Uterus (tissue), 4 donors: ENCODE data around the gene ZYG11B. TPM values are rescaled to one million over a fixed set of nuclear protein-coding genes. Genes with fewer than 3 reads are reported as not detected.
"Not testable (repeated sequence)": the region's sequence is repeated elsewhere in the genome, so short reads cannot be mapped to it uniquely, and the experiment has no call there.

Experiments used
- DNase-seq, 2 donors: peaks; one replicate each; pipeline ENCODE4 v3.0.0-alpha.2; 2019 to 2020
- H3K27ac ChIP-seq, 2 donors: fragments of 200-600 bp; sonication (generic); 1 replicate in 1 of 2; 2 replicates in 1 of 2; pipeline ENCODE4 v1.5.1; 2016 to 2018
- H3K27me3 ChIP-seq, 2 donors: fragments of 200-600 bp; sonication (generic); one replicate each; pipeline ENCODE4 v1.5.1; 2018 to 2019; ENCODE audit warnings: control low read depth in 1 of 2
- H3K36me3 ChIP-seq, 2 donors: fragments of 200-600 bp; sonication (generic); one replicate each; pipeline ENCODE4 v1.5.1; 2019; ENCODE audit warnings: control low read depth in 1 of 2
- H3K4me1 ChIP-seq, 2 donors: fragments of 200-600 bp; sonication (generic); one replicate each; pipeline ENCODE4 v1.5.1; 2018 to 2019; ENCODE audit warnings: control low read depth in 1 of 2
- H3K4me3 ChIP-seq, 2 donors: fragments of 200-600 bp; sonication (generic); 1 replicate in 1 of 2; 2 replicates in 1 of 2; pipeline ENCODE4 v1.5.1; 2018 to 2019; ENCODE audit warnings: mild to moderate bottlenecking in 1 of 2
- H3K9me3 ChIP-seq, 2 donors: fragments of 200-600 bp; sonication (generic); one replicate each; pipeline ENCODE4 v1.5.1; 2019; ENCODE audit warnings: control low read depth in 1 of 2
- POLR2A ChIP-seq, 2 donors: fragments of 450-650 bp; IDR thresholded peaks; one replicate each; pipeline ENCODE4 v1.6.1; 2016; ENCODE audit warnings: antibody characterized with exemption in 2 of 2, mild to moderate bottlenecking in 1 of 2, moderate library complexity in 1 of 2
- intact Hi-C: fragments of 100-400 bp; cut with DNase I; formaldehyde crosslinking; loops from one replicate; pipeline ENCODE4 v1.15.1; 2023; ENCODE audit warnings: low total_unique reads
- total RNA-seq, 4 donors: library from RNA; depleted of rRNA in 3 of 4; stranded (reverse); fragments of >200 nt in 3 of 4; gene quantifications; one replicate each; pipeline versions ENCODE4 v1.1.0 to v1.2.4, GENCODE V29; 2014 to 2023
- TF ChIP-seq, protein P1 (sequence below), 4 experiments: fragments of 200-600 bp in 2 of 4; fragments of 450-650 bp in 2 of 4; sonication (generic) in 2 of 4; IDR thresholded peaks; one replicate each; pipeline ENCODE4 v1.5.1; 2016 to 2019; ENCODE audit warnings: antibody characterized with exemption in 4 of 4, mild to moderate bottlenecking in 2 of 4, moderate library complexity in 1 of 4
- donor health status: DM: yes; HTN: yes; CAD: no.

The ZYG11B gene
- total RNA-seq, 4 donors from 2014 or later = 22.5 to 100 (median 45.8) TPM

DNA sequence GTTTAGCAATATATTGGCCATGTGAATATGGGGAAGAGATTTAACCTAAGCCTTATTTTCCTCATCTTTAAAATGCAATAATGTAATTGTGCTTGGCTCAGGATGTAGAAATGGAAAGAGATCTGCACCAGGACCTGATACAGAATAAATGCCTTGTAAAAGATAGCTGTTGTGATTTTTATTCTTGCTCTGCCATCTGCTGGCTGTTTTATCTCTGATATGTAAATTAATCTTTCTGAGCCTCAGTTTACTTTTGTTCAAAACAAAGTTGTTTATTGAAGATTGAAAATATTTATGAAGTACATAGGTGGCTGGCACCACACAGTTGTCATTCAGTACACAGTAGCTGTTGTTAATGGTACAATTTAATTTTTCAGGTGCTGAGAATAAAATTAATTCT is 21.9 kb downstream of the ZYG11B start:
- TF ChIP-seq POLR2A (IDR thresholded peaks at IDR 0.05) = no peak
- TF ChIP-seq, protein P1, sequence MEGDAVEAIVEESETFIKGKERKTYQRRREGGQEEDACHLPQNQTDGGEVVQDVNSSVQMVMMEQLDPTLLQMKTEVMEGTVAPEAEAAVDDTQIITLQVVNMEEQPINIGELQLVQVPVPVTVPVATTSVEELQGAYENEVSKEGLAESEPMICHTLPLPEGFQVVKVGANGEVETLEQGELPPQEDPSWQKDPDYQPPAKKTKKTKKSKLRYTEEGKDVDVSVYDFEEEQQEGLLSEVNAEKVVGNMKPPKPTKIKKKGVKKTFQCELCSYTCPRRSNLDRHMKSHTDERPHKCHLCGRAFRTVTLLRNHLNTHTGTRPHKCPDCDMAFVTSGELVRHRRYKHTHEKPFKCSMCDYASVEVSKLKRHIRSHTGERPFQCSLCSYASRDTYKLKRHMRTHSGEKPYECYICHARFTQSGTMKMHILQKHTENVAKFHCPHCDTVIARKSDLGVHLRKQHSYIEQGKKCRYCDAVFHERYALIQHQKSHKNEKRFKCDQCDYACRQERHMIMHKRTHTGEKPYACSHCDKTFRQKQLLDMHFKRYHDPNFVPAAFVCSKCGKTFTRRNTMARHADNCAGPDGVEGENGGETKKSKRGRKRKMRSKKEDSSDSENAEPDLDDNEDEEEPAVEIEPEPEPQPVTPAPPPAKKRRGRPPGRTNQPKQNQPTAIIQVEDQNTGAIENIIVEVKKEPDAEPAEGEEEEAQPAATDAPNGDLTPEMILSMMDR (IDR thresholded peaks at IDR 0.05) = peak; percentile 11 to 28 (median 16)
- intact Hi-C loops = no loop called here
- peaks cover 0 to 6% of the 10 kb centered on the region in 2 donors for H3K4me1 ChIP-seq
- H3K27me3 ChIP-seq = no peaks in the 10 kb centered on the region
- H3K9me3 ChIP-seq = no peaks in the 10 kb centered on the region
- no peak overlapping the region for H3K27ac ChIP-seq
- no peak overlapping the region for H3K4me3 ChIP-seq
- no peaks in the 10 kb centered on the region for H3K36me3 ChIP-seq
- DNase-seq = no peak

DNA sequence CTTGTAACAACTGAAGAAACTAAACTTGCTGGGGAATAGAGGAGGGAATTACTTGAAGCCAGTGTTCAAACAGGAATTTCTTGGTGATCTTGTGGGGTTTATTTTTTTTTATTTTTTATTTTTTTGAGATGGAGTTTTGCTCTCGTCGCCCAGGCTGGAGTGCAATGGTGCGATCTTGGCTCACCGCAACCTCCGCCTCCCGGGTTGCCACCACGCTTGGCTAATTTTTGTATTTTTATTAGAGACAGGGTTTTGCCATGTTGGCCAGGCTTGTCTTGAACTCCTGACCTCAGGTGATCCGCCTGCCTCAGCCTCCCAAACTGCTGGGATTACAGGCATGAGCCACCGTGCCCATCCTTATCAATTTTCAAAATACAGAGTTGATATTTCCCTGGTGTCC is 23.2 kb downstream of the ZYG11B start:
- H3K27ac ChIP-seq, H3K36me3 ChIP-seq, DNase-seq, H3K4me1 ChIP-seq, H3K4me3 ChIP-seq, H3K9me3 ChIP-seq, H3K27me3 ChIP-seq, intact Hi-C loops: not testable (repeated sequence)

DNA sequence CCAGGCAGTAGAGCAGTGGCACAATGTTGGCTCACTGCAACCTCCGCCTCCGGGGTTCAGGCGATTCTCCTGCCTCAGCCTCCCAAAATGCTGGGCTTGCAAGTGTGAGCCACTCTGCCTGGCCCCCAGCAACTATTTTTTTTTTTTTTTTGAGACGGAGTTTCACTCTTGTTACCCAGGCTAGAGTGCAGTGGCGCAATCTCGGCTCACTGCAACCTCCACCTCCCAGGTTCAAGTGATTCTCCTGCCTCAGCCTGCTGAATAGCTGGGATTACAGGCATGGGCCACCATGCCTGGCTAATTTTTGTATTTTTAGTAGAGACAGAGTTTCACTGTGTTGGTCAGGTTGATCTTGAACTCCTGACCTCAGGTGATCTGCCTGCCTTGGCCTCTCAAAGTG is 23.9 kb downstream of the ZYG11B start:
- H3K4me3 ChIP-seq, H3K27me3 ChIP-seq, intact Hi-C loops, H3K4me1 ChIP-seq, H3K9me3 ChIP-seq, H3K27ac ChIP-seq, DNase-seq, H3K36me3 ChIP-seq: not testable (repeated sequence)

DNA sequence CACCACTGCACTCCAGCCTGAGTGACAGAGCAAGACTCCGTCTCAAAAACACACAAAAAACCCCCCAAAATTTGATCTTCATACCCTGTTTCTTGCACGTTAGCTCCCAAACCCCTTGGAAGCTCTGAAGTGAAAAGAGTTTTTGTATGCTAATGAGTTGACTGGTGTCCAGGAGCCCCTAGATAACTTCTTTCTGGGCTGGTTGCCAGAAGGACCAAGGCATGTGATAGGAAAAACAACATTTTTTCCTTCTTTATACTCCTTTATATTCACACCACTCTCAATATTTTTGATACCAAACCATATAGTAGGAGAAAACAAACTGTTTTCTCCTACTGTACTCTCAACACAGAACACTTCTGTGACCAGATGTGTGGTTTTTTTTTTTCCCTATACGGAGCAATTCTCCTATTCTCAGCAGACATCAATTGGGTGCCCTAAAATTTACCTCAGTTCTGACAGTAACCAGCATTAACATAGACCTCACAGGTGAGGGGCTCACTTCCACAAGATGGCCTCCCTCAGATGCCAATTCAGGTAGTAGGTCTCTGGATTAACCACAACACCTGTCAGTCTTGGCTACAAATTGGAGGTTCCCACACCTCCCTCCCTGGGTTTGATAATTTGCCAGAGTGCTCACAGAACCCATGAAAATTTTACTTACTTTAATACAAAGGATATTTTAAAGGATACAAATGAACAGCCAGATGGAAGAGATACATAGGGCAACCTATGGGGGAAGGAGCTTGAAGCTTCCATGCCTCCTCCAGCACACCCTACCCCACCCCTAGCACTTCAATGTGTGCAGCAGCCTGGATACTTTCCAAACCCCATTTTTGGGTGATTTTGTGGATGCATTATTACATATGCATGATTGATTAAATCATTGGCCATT is 25.6 kb downstream of the ZYG11B start:
- no peaks in the 10 kb centered on the region for H3K27me3 ChIP-seq
- H3K36me3 ChIP-seq = no peaks in the 10 kb centered on the region
- no peak overlapping the region for H3K4me3 ChIP-seq
- no peak for TF ChIP-seq POLR2A (IDR thresholded peaks at IDR 0.05)
- TF ChIP-seq, protein P1 (IDR thresholded peaks at IDR 0.05) = no peak
- peak overlapping the region in 1 of 2 donors; percentile 43 for H3K27ac ChIP-seq
- peak in 1 of 2 donors; percentile 18 for DNase-seq
- no peaks in the 10 kb centered on the region for H3K9me3 ChIP-seq
- H3K4me1 ChIP-seq = peaks cover 0 to 6% of the 10 kb centered on the region in 2 donors
- intact Hi-C loops = no loop called here

DNA sequence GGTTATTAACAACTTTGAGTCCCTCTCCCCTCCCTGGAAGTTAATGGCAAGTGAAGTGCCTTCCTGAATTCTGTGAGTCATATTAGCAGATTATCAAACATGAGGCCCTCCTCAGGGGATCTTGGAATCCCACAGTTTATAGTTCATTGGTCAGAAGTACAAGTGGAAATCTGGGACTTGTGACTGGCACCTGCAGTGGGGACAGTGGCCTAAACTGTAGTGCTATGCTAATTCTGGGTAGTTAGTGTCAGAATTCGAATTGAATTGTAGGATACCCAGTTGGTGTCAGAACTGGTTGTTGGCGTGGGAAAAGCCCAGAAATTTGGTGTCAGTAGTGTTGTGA is 26.2 kb downstream of the ZYG11B start:
- Histone ChIP-seq H3K4me1 (peaks cover 0 to 6% of the 10 kb centered on the region in 2 donors), H3K9me3 (no peaks in the 10 kb centered on the region), H3K27ac (peak overlapping the region in 1 of 2 donors; percentile 43), H3K4me3 (no peak overlapping the region), H3K27me3 (no peaks in the 10 kb centered on the region), H3K36me3 (no peaks in the 10 kb centered on the region)
- intact Hi-C loops = no loop called here
- TF ChIP-seq POLR2A (IDR thresholded peaks at IDR 0.05) = no peak
- TF ChIP-seq, protein P1 (IDR thresholded peaks at IDR 0.05) = no peak
- no peak for DNase-seq

DNA sequence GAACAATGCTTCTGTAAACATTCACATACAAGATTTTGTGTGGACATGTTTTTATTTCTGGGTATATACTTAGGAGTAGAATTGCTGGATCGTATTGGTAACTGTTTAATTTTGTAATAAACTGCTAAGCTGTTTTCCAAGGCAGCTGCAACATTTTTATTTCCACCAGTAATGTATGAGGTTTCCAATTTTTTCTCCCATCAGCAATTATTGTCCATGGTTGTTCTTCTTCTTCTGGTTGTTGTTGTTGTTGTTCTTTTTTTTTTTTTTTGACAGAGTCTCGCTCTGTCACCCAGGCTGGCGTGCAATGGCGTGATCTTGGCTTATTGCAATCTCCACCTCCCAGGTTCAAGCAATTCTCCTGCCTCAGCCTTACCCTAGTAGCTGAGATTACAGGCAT is 26.9 kb downstream of the ZYG11B start:
- intact Hi-C loops = no loop called here
- Histone ChIP-seq H3K27ac (no peak overlapping the region), H3K9me3 (no peaks in the 10 kb centered on the region), H3K36me3 (no peaks in the 10 kb centered on the region), H3K4me3 (no peak overlapping the region), H3K27me3 (no peaks in the 10 kb centered on the region), H3K4me1 (peaks cover 0 to 6% of the 10 kb centered on the region in 2 donors)
- no peak for DNase-seq
- TF ChIP-seq POLR2A (IDR thresholded peaks at IDR 0.05) = no peak
- TF ChIP-seq, protein P1 (IDR thresholded peaks at IDR 0.05) = no peak
